GM12878 (cell line): ENCODE measurements around the gene TNFSF15. TPM values are rescaled to one million over a fixed set of nuclear protein-coding genes. Genes with fewer than 3 reads are reported as not detected.

Source experiments
- BCL3 ChIP-seq: IDR thresholded peaks from 2 replicates; pipeline ENCODE4 v1.6.1; 2011; ENCODE audit warnings: borderline replicate concordance, low read depth, mild to moderate bottlenecking, moderate library complexity, low read length; ENCODE audit not compliant: insufficient read depth, poor library complexity, severe bottlenecking
- IKZF1 ChIP-seq: fragments of 450-650 bp; conservative IDR thresholded peaks from 2 replicates; pipeline ENCODE4 v1.6.1; 2017; ENCODE audit warnings: antibody characterized with exemption, mild to moderate bottlenecking
- IRF3 ChIP-seq: fragments of 450-650 bp; IDR thresholded peaks from 2 replicates; pipeline ENCODE4 v1.6.1; 2014; ENCODE audit warnings: mild to moderate bottlenecking
- MYC ChIP-seq: IDR thresholded peaks from 2 replicates; pipeline ENCODE4 v1.6.1; 2011; ENCODE audit warnings: mild to moderate bottlenecking, low read length, moderate library complexity, inconsistent platforms; ENCODE audit not compliant: insufficient read depth, insufficient replicate concordance, insufficient read length, severe bottlenecking
- NFYA ChIP-seq: IDR thresholded peaks from 2 replicates; pipeline ENCODE4 v1.6.1; 2011; ENCODE audit warnings: low read depth, mild to moderate bottlenecking, low read length, improper control_type of control experiment, borderline replicate concordance
- PRDM15 ChIP-seq: fragments of 450-650 bp; formaldehyde crosslinking; IDR thresholded peaks from 2 replicates; pipeline ENCODE4 v1.4.0; 2020; ENCODE audit warnings: mild to moderate bottlenecking, moderate library complexity
- polyA plus RNA-seq, 11 experiments: library from polyadenylated mRNA; depleted of rRNA in 4 of 11; unstranded in 6 of 11; stranded (reverse) in 5 of 11; fragments of >200 nt; fragmentation: Nextera tagmentation in 4 of 11; fragmentation: Illumina TruSeq in 1 of 11; extraction: Ambion mirVana in 4 of 11; extraction: Trizol in 1 of 11; gene quantifications; 1 replicate in 1 of 11; 2 replicates in 10 of 11; pipeline versions ENCODE4 v1.2.1 to v1.2.3, GENCODE V29; 2011 to 2016; ENCODE audit warnings: inconsistent platforms in 2 of 11, missing spikeins in 2 of 11, low read depth in 1 of 11
- total RNA-seq, 4 experiments: library from RNA; depleted of rRNA in 3 of 4; stranded (reverse); fragments of >200 nt in 3 of 4; fragmentation: Illumina TruSeq in 1 of 4; extraction: Trizol in 1 of 4; gene quantifications; 2 replicates each; pipeline versions ENCODE4 v1.2.1 to v1.2.3, GENCODE V29; 2013 to 2021

The TNFSF15 gene
- total and polyA plus RNA-seq, 10 of the 15 experiments (the other 5 are each of a cell fraction or from before 2014, with no cell fraction given), result 0.03 TPM; not detected in 9

GRCh38 chr9:114827641-114828302, 21.9 kb upstream of the TNFSF15 start (continued):
- no peak for TF ChIP-seq PRDM15
- no peak for TF ChIP-seq MYC
- no peak for TF ChIP-seq NFYA
- no peak for TF ChIP-seq IRF3
- TF ChIP-seq IKZF1, result no peak
- TF ChIP-seq BCL3, result no peak
